ENCODE measurements around the gene KLHL33. TPM values are rescaled to one million over a fixed set of nuclear protein-coding genes. Genes with fewer than 3 reads are reported as not detected.

Gene KLHL33
- total and polyA plus RNA-seq, 10 of the 15 experiments (the other 5 are each of a cell fraction or from before 2014, with no cell fraction given), result 0.01 to 0.16 (median 0.04) TPM; not detected in 5

GRCh38 chr14:20412876-20413743 lies 22.9 kb downstream of the KLHL33 start, which contains the start of gene TEP1 (continued):
- no peak for TF ChIP-seq ZZZ3 (IDR thresholded peaks at IDR 0.05; ENCODE audit: control insufficient read depth, insufficient read length, low read depth)
- TF ChIP-seq, protein P1, sequence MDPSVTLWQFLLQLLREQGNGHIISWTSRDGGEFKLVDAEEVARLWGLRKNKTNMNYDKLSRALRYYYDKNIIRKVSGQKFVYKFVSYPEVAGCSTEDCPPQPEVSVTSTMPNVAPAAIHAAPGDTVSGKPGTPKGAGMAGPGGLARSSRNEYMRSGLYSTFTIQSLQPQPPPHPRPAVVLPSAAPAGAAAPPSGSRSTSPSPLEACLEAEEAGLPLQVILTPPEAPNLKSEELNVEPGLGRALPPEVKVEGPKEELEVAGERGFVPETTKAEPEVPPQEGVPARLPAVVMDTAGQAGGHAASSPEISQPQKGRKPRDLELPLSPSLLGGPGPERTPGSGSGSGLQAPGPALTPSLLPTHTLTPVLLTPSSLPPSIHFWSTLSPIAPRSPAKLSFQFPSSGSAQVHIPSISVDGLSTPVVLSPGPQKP (IDR thresholded peaks at IDR 0.05; ENCODE audit: low read depth, low read length), result 0 out of 2 replicates have a peak, but pooled peaks have one; percentile 24
- 0 out of 2 replicates have a peak, but pooled peaks have one; percentile 28 for TF ChIP-seq SMAD5 (IDR thresholded peaks at IDR 0.05; ENCODE audit: low read depth)
- TF ChIP-seq BCL11A (IDR thresholded peaks at IDR 0.05; ENCODE audit: low read depth, low read length), result no peak
- no peak for TF ChIP-seq MTA3 (IDR thresholded peaks at IDR 0.05; ENCODE audit: borderline replicate concordance, low read length)
- peak; percentile 29; the same call in 1 of the 2 replicates for TF ChIP-seq NR2F1 (conservative IDR thresholded peaks at IDR 0.05)
- no peak for TF ChIP-seq MEF2B (IDR thresholded peaks at IDR 0.05; ENCODE audit: partially characterized antibody, poor library complexity, severe bottlenecking)
- TF ChIP-seq, protein P2, sequence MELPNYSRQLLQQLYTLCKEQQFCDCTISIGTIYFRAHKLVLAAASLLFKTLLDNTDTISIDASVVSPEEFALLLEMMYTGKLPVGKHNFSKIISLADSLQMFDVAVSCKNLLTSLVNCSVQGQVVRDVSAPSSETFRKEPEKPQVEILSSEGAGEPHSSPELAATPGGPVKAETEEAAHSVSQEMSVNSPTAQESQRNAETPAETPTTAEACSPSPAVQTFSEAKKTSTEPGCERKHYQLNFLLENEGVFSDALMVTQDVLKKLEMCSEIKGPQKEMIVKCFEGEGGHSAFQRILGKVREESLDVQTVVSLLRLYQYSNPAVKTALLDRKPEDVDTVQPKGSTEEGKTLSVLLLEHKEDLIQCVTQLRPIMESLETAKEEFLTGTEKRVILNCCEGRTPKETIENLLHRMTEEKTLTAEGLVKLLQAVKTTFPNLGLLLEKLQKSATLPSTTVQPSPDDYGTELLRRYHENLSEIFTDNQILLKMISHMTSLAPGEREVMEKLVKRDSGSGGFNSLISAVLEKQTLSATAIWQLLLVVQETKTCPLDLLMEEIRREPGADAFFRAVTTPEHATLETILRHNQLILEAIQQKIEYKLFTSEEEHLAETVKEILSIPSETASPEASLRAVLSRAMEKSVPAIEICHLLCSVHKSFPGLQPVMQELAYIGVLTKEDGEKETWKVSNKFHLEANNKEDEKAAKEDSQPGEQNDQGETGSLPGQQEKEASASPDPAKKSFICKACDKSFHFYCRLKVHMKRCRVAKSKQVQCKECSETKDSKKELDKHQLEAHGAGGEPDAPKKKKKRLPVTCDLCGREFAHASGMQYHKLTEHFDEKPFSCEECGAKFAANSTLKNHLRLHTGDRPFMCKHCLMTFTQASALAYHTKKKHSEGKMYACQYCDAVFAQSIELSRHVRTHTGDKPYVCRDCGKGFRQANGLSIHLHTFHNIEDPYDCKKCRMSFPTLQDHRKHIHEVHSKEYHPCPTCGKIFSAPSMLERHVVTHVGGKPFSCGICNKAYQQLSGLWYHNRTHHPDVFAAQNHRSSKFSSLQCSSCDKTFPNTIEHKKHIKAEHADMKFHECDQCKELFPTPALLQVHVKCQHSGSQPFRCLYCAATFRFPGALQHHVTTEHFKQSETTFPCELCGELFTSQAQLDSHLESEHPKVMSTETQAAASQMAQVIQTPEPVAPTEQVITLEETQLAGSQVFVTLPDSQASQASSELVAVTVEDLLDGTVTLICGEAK (IDR thresholded peaks at IDR 0.05; ENCODE audit: borderline replicate concordance), result peak; percentile 66
- TF ChIP-seq EGR1 (IDR thresholded peaks at IDR 0.05; ENCODE audit: borderline replicate concordance in 1 of 2, low read depth in 2 of 2, low read length in 2 of 2), result 0 out of 3 replicates have a peak, but pooled peaks of 1 of the 2 experiments have one; percentile 38
- no peak for TF ChIP-seq SRF (IDR thresholded peaks at IDR 0.05; ENCODE audit: low read depth in 2 of 2, low read length in 2 of 2)
- TF ChIP-seq POLR2A (IDR thresholded peaks at IDR 0.05; ENCODE audit: low read depth, low read length), result peak; percentile 71
- peak; percentile 58 for TF ChIP-seq LARP7 (IDR thresholded peaks at IDR 0.05)
- TF ChIP-seq, protein P3, sequence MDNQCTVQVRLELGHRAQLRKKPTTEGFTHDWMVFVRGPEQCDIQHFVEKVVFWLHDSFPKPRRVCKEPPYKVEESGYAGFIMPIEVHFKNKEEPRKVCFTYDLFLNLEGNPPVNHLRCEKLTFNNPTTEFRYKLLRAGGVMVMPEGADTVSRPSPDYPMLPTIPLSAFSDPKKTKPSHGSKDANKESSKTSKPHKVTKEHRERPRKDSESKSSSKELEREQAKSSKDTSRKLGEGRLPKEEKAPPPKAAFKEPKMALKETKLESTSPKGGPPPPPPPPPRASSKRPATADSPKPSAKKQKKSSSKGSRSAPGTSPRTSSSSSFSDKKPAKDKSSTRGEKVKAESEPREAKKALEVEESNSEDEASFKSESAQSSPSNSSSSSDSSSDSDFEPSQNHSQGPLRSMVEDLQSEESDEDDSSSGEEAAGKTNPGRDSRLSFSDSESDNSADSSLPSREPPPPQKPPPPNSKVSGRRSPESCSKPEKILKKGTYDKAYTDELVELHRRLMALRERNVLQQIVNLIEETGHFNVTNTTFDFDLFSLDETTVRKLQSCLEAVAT (IDR thresholded peaks at IDR 0.05), result peak; percentile 69; the same call in 1 of the 2 replicates
- peak; percentile 77; the same call in 1 of the 2 replicates for TF ChIP-seq NKRF (conservative IDR thresholded peaks at IDR 0.05)
- TF ChIP-seq PBX3 (IDR thresholded peaks at IDR 0.05; ENCODE audit: insufficient replicate concordance, low read depth, low read length), result no peak
- no peak for TF ChIP-seq MXI1 (IDR thresholded peaks at IDR 0.05; ENCODE audit: low read depth, low read length)
- TF ChIP-seq MTA2 (IDR thresholded peaks at IDR 0.05; ENCODE audit: low read depth), result peak; percentile 36; the same call in 1 of the 2 replicates
- TF ChIP-seq RCOR1 (conservative IDR thresholded peaks at IDR 0.05; ENCODE audit: low read depth, low read length), result no peak
- TF ChIP-seq KAT2A (conservative IDR thresholded peaks at IDR 0.05; ENCODE audit: control insufficient read depth, low read depth, low read length), result no peak

Measured in GM12878 (cell line).